ENCODE measurements around the gene STAB2. TPM values are rescaled to one million over a fixed set of nuclear protein-coding genes. Genes with fewer than 3 reads are reported as not detected.

Gene STAB2
- polyA plus RNA-seq, 1 of the 3 experiments (the other 2 are of a cell fraction) = not detected

- H3K9me3 ChIP-seq = no peaks in the 10 kb centered on the region
- H2AFZ ChIP-seq (ENCODE audit: low read depth) = no peak overlapping the region
- no peak overlapping the region for H3K4me2 ChIP-seq
- H3K4me1 ChIP-seq (ENCODE audit: control insufficient read depth in 1 of 2, insufficient read depth in 2 of 2, low read depth in 1 of 2, low read length in 1 of 2) = no peaks in the 10 kb centered on the region
- no peak overlapping the region for H3K27ac ChIP-seq (ENCODE audit: low read depth in 2 of 2, low read length in 1 of 2)
- no peaks in the 10 kb centered on the region for H3K27me3 ChIP-seq (ENCODE audit: insufficient read depth)
- no peak overlapping the region for H3K4me3 ChIP-seq (ENCODE audit: low read depth in 2 of 2, low read length in 1 of 2)
- TF ChIP-seq GATA2 (CRISPR knock-in tag; IDR thresholded peaks at IDR 0.05) = no peak
- no peak for TF ChIP-seq FOXM1 (IDR thresholded peaks at IDR 0.05; ENCODE audit: low read depth)
- TF ChIP-seq CHD2 (IDR thresholded peaks at IDR 0.05; ENCODE audit: low read length, partially characterized antibody) = no peak
- TF ChIP-seq POLR2AphosphoS5 (IDR thresholded peaks at IDR 0.05; ENCODE audit: low read depth, low read length) = no peak
- TF ChIP-seq RCOR1 (IDR thresholded peaks at IDR 0.05; ENCODE audit: low read length) = no peak
- POLR2A ChIA-PET = no interaction called here
- CTCF ChIA-PET = no interaction called here
- peaks cover 21 to 23% of the 10 kb centered on the region in 2 experiments for H3K36me3 ChIP-seq (replicated peaks in 1 of 2; ENCODE audit: control insufficient read depth in 1 of 2, insufficient read depth in 2 of 2, low read length in 1 of 2)
- no peak overlapping the region for H3K9ac ChIP-seq
- no peaks in the 10 kb centered on the region for H3K79me2 ChIP-seq (ENCODE audit: insufficient read depth)
- no peaks in the 10 kb centered on the region for H3K9me2 ChIP-seq
- H3F3A ChIP-seq (replicated peaks; ENCODE audit: insufficient read depth) = no peaks in the 10 kb centered on the region
- no peaks in the 10 kb centered on the region for H4K20me1 ChIP-seq (ENCODE audit: insufficient read depth)
- DNase-seq = no peak
- 100% methylated on average over 5 of the region's 5 CpGs for WGBS (ENCODE audit: low lambda C conversion rate)
Measured at GRCh38 chr12:103765322-103765721, 178.2 kb downstream of the STAB2 start.

GRCh38 chr12:103766028-103766427 lies 179.0 kb downstream of the STAB2 start:
- ChIA-PET CTCF (no interaction called here), POLR2A (no interaction called here)

More at GRCh38 chr12:103766028-103766427, 179.0 kb downstream of the STAB2 start:
- Histone ChIP-seq H4K20me1 (ENCODE audit: insufficient read depth) (no peaks in the 10 kb centered on the region), H3K9ac (no peak overlapping the region), H3K4me2 (no peak overlapping the region), H3K4me1 (ENCODE audit: control insufficient read depth in 1 of 2, insufficient read depth in 2 of 2, low read depth in 1 of 2, low read length in 1 of 2) (no peaks in the 10 kb centered on the region), H3K9me3 (no peaks in the 10 kb centered on the region), H3K27ac (ENCODE audit: low read depth in 2 of 2, low read length in 1 of 2) (no peak overlapping the region), H3F3A (replicated peaks; ENCODE audit: insufficient read depth) (no peaks in the 10 kb centered on the region), H2AFZ (ENCODE audit: low read depth) (no peak overlapping the region), H3K79me2 (ENCODE audit: insufficient read depth) (no peaks in the 10 kb centered on the region), H3K4me3 (ENCODE audit: low read depth in 2 of 2, low read length in 1 of 2) (no peak overlapping the region), H3K27me3 (ENCODE audit: insufficient read depth) (no peaks in the 10 kb centered on the region), H3K36me3 (replicated peaks in 1 of 2; ENCODE audit: control insufficient read depth in 1 of 2, insufficient read depth in 2 of 2, low read length in 1 of 2) (peaks cover 23 to 28% of the 10 kb centered on the region in 2 experiments), H3K9me2 (no peaks in the 10 kb centered on the region)
- WGBS (ENCODE audit: low lambda C conversion rate) = 98% methylated on average over 5 of the region's 6 CpGs
- DNase-seq = no peak
- TF ChIP-seq GATA2 (CRISPR knock-in tag; IDR thresholded peaks at IDR 0.05) (no peak), ELF1 (IDR thresholded peaks at IDR 0.05) (no peak), USF2 (IDR thresholded peaks at IDR 0.05; ENCODE audit: borderline replicate concordance, low read depth, low read length) (no peak), TAF1 (IDR thresholded peaks at IDR 0.05; ENCODE audit: borderline replicate concordance, low read depth, low read length) (no peak), FOSL2 (IDR thresholded peaks at IDR 0.05; ENCODE audit: borderline replicate concordance, low read depth) (no peak), POLR2AphosphoS5 (IDR thresholded peaks at IDR 0.05; ENCODE audit: low read depth, low read length) (no peak), EP300 (IDR thresholded peaks at IDR 0.05; ENCODE audit: borderline replicate concordance in 1 of 2, low read depth in 1 of 2, low read length in 1 of 2) (no peak)
- TF ChIP-seq, protein P1, sequence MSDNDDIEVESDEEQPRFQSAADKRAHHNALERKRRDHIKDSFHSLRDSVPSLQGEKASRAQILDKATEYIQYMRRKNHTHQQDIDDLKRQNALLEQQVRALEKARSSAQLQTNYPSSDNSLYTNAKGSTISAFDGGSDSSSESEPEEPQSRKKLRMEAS (IDR thresholded peaks at IDR 0.05; ENCODE audit: low read depth) = no peak
- TF ChIP-seq, protein P2, sequence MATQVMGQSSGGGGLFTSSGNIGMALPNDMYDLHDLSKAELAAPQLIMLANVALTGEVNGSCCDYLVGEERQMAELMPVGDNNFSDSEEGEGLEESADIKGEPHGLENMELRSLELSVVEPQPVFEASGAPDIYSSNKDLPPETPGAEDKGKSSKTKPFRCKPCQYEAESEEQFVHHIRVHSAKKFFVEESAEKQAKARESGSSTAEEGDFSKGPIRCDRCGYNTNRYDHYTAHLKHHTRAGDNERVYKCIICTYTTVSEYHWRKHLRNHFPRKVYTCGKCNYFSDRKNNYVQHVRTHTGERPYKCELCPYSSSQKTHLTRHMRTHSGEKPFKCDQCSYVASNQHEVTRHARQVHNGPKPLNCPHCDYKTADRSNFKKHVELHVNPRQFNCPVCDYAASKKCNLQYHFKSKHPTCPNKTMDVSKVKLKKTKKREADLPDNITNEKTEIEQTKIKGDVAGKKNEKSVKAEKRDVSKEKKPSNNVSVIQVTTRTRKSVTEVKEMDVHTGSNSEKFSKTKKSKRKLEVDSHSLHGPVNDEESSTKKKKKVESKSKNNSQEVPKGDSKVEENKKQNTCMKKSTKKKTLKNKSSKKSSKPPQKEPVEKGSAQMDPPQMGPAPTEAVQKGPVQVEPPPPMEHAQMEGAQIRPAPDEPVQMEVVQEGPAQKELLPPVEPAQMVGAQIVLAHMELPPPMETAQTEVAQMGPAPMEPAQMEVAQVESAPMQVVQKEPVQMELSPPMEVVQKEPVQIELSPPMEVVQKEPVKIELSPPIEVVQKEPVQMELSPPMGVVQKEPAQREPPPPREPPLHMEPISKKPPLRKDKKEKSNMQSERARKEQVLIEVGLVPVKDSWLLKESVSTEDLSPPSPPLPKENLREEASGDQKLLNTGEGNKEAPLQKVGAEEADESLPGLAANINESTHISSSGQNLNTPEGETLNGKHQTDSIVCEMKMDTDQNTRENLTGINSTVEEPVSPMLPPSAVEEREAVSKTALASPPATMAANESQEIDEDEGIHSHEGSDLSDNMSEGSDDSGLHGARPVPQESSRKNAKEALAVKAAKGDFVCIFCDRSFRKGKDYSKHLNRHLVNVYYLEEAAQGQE (IDR thresholded peaks at IDR 0.05; ENCODE audit: low read depth, low read length) = no peak

Data from SK-N-SH (cell line).